ENCODE measurements around the gene SUCO.

DNA sequence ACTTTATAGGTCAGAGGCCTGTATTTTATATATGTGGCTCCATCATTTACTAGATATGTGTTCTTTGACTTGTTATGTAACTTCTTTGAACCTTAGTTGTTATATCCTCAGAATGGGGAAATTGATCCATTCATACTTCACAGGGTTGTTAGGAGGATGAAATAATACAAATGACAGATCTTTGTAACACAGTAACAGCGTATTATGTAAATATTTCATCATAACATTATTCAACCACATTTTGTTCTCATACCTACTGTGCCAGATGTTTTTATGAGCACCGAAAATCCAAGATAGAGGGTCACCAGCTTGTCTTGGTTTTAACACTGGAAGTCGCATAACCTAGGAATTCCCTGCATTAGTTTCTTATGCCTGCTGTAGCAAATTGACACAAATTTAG is 3.3 kb downstream of the SUCO start:
- TF ChIP-seq, protein P1, sequence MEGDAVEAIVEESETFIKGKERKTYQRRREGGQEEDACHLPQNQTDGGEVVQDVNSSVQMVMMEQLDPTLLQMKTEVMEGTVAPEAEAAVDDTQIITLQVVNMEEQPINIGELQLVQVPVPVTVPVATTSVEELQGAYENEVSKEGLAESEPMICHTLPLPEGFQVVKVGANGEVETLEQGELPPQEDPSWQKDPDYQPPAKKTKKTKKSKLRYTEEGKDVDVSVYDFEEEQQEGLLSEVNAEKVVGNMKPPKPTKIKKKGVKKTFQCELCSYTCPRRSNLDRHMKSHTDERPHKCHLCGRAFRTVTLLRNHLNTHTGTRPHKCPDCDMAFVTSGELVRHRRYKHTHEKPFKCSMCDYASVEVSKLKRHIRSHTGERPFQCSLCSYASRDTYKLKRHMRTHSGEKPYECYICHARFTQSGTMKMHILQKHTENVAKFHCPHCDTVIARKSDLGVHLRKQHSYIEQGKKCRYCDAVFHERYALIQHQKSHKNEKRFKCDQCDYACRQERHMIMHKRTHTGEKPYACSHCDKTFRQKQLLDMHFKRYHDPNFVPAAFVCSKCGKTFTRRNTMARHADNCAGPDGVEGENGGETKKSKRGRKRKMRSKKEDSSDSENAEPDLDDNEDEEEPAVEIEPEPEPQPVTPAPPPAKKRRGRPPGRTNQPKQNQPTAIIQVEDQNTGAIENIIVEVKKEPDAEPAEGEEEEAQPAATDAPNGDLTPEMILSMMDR (IDR thresholded peaks at IDR 0.05; ENCODE audit: insufficient read depth, low read depth, low read length), result no peak
- no peak for TF ChIP-seq EZH2 (IDR thresholded peaks at IDR 0.05; ENCODE audit: insufficient read depth, low read length)

Data from astrocyte (in vitro differentiated cells and primary cell).